HG03378 (cell line): Measurements from ENCODE around the gene SPEF1.
"Not testable (repeated sequence)": the region's sequence is repeated elsewhere in the genome, so short reads cannot be mapped to it uniquely, and the experiment has no call there.

Experiments used
- ATAC-seq: cut with Tn5 transposase; IDR thresholded peaks from one replicate; pipeline ENCODE4 v1.9.1; 2021; ENCODE audit warnings: mild to moderate bottlenecking, moderate library complexity; ENCODE audit not compliant: unreplicated experiment

SPEF1 gene

GRCh38 chr20:3811467-3812258 lies 30.4 kb upstream of the SPEF1 start:
- no peak for ATAC-seq

GRCh38 chr20:3808544-3808943 lies 27.3 kb upstream of the SPEF1 start:
- no peak for ATAC-seq

GRCh38 chr20:3804781-3805180 lies 23.5 kb upstream of the SPEF1 start:
- no peak for ATAC-seq

- no peak for ATAC-seq
Measured at GRCh38 chr20:3804254-3804751, 23.1 kb upstream of the SPEF1 start.

- no peak for ATAC-seq
Measured at GRCh38 chr20:3803854-3804253, 22.6 kb upstream of the SPEF1 start.

GRCh38 chr20:3803289-3803688 lies 22.0 kb upstream of the SPEF1 start:
- no peak for ATAC-seq

GRCh38 chr20:3802524-3803239 lies 21.4 kb upstream of the SPEF1 start:
- ATAC-seq = no peak

GRCh38 chr20:3801846-3802245 lies 20.6 kb upstream of the SPEF1 start:
- ATAC-seq = no peak

GRCh38 chr20:3801299-3801698 lies 20.1 kb upstream of the SPEF1 start:
- no peak for ATAC-seq

- ATAC-seq = no peak
Measured at GRCh38 chr20:3800878-3801260, 19.6 kb upstream of the SPEF1 start.

- ATAC-seq = no peak
Measured at GRCh38 chr20:3800256-3800877, 19.1 kb upstream of the SPEF1 start.

GRCh38 chr20:3798908-3799248 lies 17.6 kb upstream of the SPEF1 start:
- no peak for ATAC-seq

GRCh38 chr20:3798373-3798768 lies 17.1 kb upstream of the SPEF1 start:
- ATAC-seq = no peak

- ATAC-seq = no peak
Measured at GRCh38 chr20:3797592-3798372, 16.5 kb upstream of the SPEF1 start.

- no peak for ATAC-seq
Measured at GRCh38 chr20:3797226-3797545, 15.9 kb upstream of the SPEF1 start.

GRCh38 chr20:3796477-3797225 lies 15.4 kb upstream of the SPEF1 start:
- no peak for ATAC-seq

GRCh38 chr20:3795511-3796468 lies 14.5 kb upstream of the SPEF1 start, which contains the start of gene CDC25B:
Gene CDC25B (plus strand): TSS chr20:3796310. CDS start chr20:3796532, 222 bp downstream.
- ATAC-seq = no peak

- no peak for ATAC-seq
Measured at GRCh38 chr20:3794701-3795420, 13.6 kb upstream of the SPEF1 start.

GRCh38 chr20:3794168-3794567 lies 12.9 kb upstream of the SPEF1 start:
- not testable (repeated sequence) for ATAC-seq
